GM12878 (cell line): Measurements from ENCODE around the gene PARVA. TPM values are rescaled to one million over a fixed set of nuclear protein-coding genes. Genes with fewer than 3 reads are reported as not detected.

ENCODE experiments used
- ATAC-seq: fragments of 200-7000 bp; cut with Tn5 transposase; 3 replicates; pipeline ENCODE4 v1.9.1; 2020; ENCODE audit warnings: mild to moderate bottlenecking, moderate library complexity
- BruUV-seq: library from RNA; stranded (reverse); fragments of 400-500 nt; replicated peaks from 2 replicates; lab custom pipeline; 2021; lab: Mats Ljungman, UMichigan
- CTCF ChIA-PET: fragments of 300-600 bp; sonication (Branson Sonifier 250); formaldehyde crosslinking; extraction: SDS; loops from one replicate; lab custom pipeline; 2021; ENCODE audit warnings: inconsistent platforms; lab: Yijun Ruan, JAX
- POLR2A ChIA-PET: fragments of 350-600 bp; formaldehyde crosslinking; extraction: SDS; loops from one replicate; lab custom pipeline; 2021; ENCODE audit warnings: inconsistent platforms; lab: Charles Lee
- RAD21 ChIA-PET: fragments of 300-600 bp; sonication (Branson Sonifier 250); formaldehyde crosslinking; loops from one replicate; lab custom pipeline; 2023; ENCODE audit warnings: antibody characterized with exemption; ENCODE audit not compliant: unreplicated experiment; lab: Charles Lee
- SMC1A ChIA-PET: fragments of 300-600 bp; sonication (Branson Sonifier 250); formaldehyde crosslinking; loops from one replicate; lab custom pipeline; 2023; ENCODE audit not compliant: unreplicated experiment, uncharacterized antibody; lab: Charles Lee
- DNase-seq: peaks from one replicate; pipeline ENCODE4 v3.0.0-alpha.2; 2011; ENCODE audit warnings: low read depth, low spot score
- FAIRE-seq: peaks from 3 replicates; lab custom pipeline; 2011; peaks lifted over from hg19 to GRCh38; lab: Jason Lieb, UNC
- H2AFZ ChIP-seq: 2 replicates; pipeline ENCODE4 v1.6.0; 2011; ENCODE audit warnings: low read depth, low read length, control low read depth; ENCODE audit not compliant: control insufficient read depth
- H3K27ac ChIP-seq: 2 replicates; pipeline ENCODE4 v1.5.1; 2011; ENCODE audit warnings: control low read depth; ENCODE audit not compliant: control insufficient read depth, insufficient read depth
- H3K27me3 ChIP-seq, 2 experiments: replicated peaks in 1 of 2; 2 replicates each; pipeline versions ENCODE4 v1.6.0 to v1.6.1; 2011; ENCODE audit warnings: low read length in 1 of 2; ENCODE audit not compliant: control insufficient read depth in 2 of 2, insufficient read depth in 2 of 2
- H3K36me3 ChIP-seq, 2 experiments: 2 replicates each; pipeline ENCODE4 v1.5.1; 2011; ENCODE audit warnings: low read length in 1 of 2; ENCODE audit not compliant: control insufficient read depth in 2 of 2, insufficient read depth in 2 of 2
- H3K4me1 ChIP-seq: 2 replicates; pipeline ENCODE4 v1.6.1; 2011; ENCODE audit warnings: mild to moderate bottlenecking, low read length, moderate library complexity, mixed read lengths; ENCODE audit not compliant: control insufficient read depth, insufficient read depth
- H3K4me2 ChIP-seq: 2 replicates; pipeline ENCODE4 v1.6.0; 2011; ENCODE audit warnings: control low read depth; ENCODE audit not compliant: control insufficient read depth, insufficient read depth
- H3K4me3 ChIP-seq: fragments of 200-600 bp; sonication (generic); 2 replicates; pipeline ENCODE4 v1.5.1; 2016
- H3K79me2 ChIP-seq: 2 replicates; pipeline ENCODE4 v1.6.0; 2011; ENCODE audit warnings: low read length; ENCODE audit not compliant: control insufficient read depth, insufficient read depth
- H3K9ac ChIP-seq: 2 replicates; pipeline ENCODE4 v1.8.0; 2011; ENCODE audit warnings: low read length, control low read depth, mixed read lengths; ENCODE audit not compliant: control insufficient read depth, insufficient read depth
- H3K9me3 ChIP-seq: replicated peaks from 3 replicates; pipeline ENCODE4 v1.5.1; 2011; ENCODE audit warnings: mild to moderate bottlenecking, low read length; ENCODE audit not compliant: control insufficient read depth, insufficient read depth
- H4K20me1 ChIP-seq: 2 replicates; pipeline ENCODE4 v1.6.0; 2011; ENCODE audit not compliant: control insufficient read depth, insufficient read depth
- BCLAF1 ChIP-seq: fragments of 450-650 bp; IDR thresholded peaks from 2 replicates; pipeline ENCODE4 v1.6.1; 2017; ENCODE audit warnings: antibody characterized with exemption, mild to moderate bottlenecking, moderate library complexity
- IKZF1 ChIP-seq: fragments of 450-650 bp; conservative IDR thresholded peaks from 2 replicates; pipeline ENCODE4 v1.6.1; 2017; ENCODE audit warnings: antibody characterized with exemption, mild to moderate bottlenecking
- MYB ChIP-seq: fragments of 150-350 bp; IDR thresholded peaks from 2 replicates; pipeline ENCODE4 v1.6.1; 2014; ENCODE audit warnings: mild to moderate bottlenecking, low read depth, low read length, borderline replicate concordance
- PAX8 ChIP-seq: fragments of 450-650 bp; IDR thresholded peaks from 2 replicates; pipeline ENCODE4 v1.6.1; 2017; ENCODE audit warnings: mild to moderate bottlenecking, moderate library complexity
- PML ChIP-seq: IDR thresholded peaks from 2 replicates; pipeline ENCODE4 v1.6.1; 2012; ENCODE audit warnings: low read length, inconsistent platforms
- SREBF2 ChIP-seq: IDR thresholded peaks from 2 replicates; pipeline ENCODE4 v1.6.1; 2012; ENCODE audit warnings: mild to moderate bottlenecking, low read length
- TBL1XR1 ChIP-seq: IDR thresholded peaks from 2 replicates; pipeline ENCODE4 v1.6.1; 2012; ENCODE audit warnings: low read depth, low read length, improper control_type of control experiment
- ZNF687 ChIP-seq: fragments of 450-650 bp; IDR thresholded peaks from 2 replicates; pipeline ENCODE4 v1.6.1; 2017; ENCODE audit warnings: mild to moderate bottlenecking, moderate library complexity
- in situ Hi-C: fragments of 300-500 bp; cut with MboI; formaldehyde crosslinking; loops from 9 replicates; pipeline ENCODE4 v1.14.3; 2018; ENCODE audit warnings: mixed read lengths
- intact Hi-C: fragments of 100-400 bp; cut with micrococcal nuclease; formaldehyde crosslinking; loops from one replicate; pipeline ENCODE4 v1.14.2; 2022; ENCODE audit not compliant: unreplicated experiment
- polyA plus RNA-seq, 11 experiments: library from polyadenylated mRNA; depleted of rRNA in 4 of 11; unstranded in 6 of 11; stranded (reverse) in 5 of 11; fragments of >200 nt; fragmentation: Nextera tagmentation in 4 of 11; fragmentation: Illumina TruSeq in 1 of 11; extraction: Ambion mirVana in 4 of 11; extraction: Trizol in 1 of 11; gene quantifications; 1 replicate in 1 of 11; 2 replicates in 10 of 11; pipeline versions ENCODE4 v1.2.1 to v1.2.3, GENCODE V29; 2011 to 2016; ENCODE audit warnings: inconsistent platforms in 2 of 11, missing spikeins in 2 of 11, low read depth in 1 of 11
- total RNA-seq, 4 experiments: library from RNA; depleted of rRNA in 3 of 4; stranded (reverse); fragments of >200 nt in 3 of 4; fragmentation: Illumina TruSeq in 1 of 4; extraction: Trizol in 1 of 4; gene quantifications; 2 replicates each; pipeline versions ENCODE4 v1.2.1 to v1.2.3, GENCODE V29; 2013 to 2021

PARVA gene
- total and polyA plus RNA-seq, 10 of the 15 experiments (the other 5 are each of a cell fraction or from before 2014, with no cell fraction given), result 0.01 to 0.44 (median 0.03) TPM; not detected in 7

- BruUV-seq, result no TSS peak
- Histone ChIP-seq H4K20me1 (no peaks in the 10 kb centered on the region), H3K9me3 (no peaks in the 10 kb centered on the region), H3K36me3 (no peaks in the 10 kb centered on the region), H3K4me3 (no peak overlapping the region), H3K9ac (no peak overlapping the region), H3K27ac (no peak overlapping the region), H3K4me2 (no peak overlapping the region), H3K4me1 (no peaks in the 10 kb centered on the region), H3K79me2 (no peaks in the 10 kb centered on the region), H2AFZ (no peak overlapping the region), H3K27me3 (peaks cover 0 to 3% of the 10 kb centered on the region in 2 experiments; a peak in 1 of 4 replicates)
- POLR2A ChIA-PET, result no interaction called here
- RAD21 ChIA-PET, result no interaction called here
- intact Hi-C loops (no loop called here), in situ Hi-C loops (no loop called here)
- TF ChIP-seq TBL1XR1 (no peak), SREBF2 (no peak), PAX8 (no peak), ZNF687 (no peak), MYB (no peak), BCLAF1 (no peak), IKZF1 (no peak), PML (no peak)
- ATAC-seq, result no peak
- SMC1A ChIA-PET, result no interaction called here
- CTCF ChIA-PET, result no interaction called here
- no peak for FAIRE-seq
- DNase-seq, result no peak
Measured at GRCh38 chr11:12446863-12447262, 69.5 kb downstream of the PARVA start.
